ENCODE results near the gene SMIM24.

Gene SMIM24

DNA sequence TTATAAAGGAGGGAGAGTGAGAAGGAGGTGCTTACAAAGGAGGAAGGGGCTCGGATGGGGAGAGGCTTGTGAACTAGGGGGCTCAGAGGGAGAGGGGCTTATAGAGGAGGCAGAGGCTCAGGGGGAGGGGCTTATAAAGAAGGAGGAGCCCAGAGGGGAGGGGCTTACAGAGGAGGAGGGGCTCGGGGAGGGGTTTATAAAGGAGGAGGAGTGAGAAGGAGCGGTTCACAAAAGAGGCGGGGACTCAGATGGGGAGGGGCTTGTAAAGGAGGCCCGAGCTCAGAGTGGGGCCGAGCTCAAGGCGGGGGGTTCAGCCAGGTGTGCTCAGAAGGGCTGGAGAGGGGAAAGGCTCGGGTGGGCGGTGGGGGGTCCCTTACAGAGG is 500 bp downstream of the SMIM24 start:
- no peak overlapping the region for H3K27ac ChIP-seq
- TF ChIP-seq, protein P1, sequence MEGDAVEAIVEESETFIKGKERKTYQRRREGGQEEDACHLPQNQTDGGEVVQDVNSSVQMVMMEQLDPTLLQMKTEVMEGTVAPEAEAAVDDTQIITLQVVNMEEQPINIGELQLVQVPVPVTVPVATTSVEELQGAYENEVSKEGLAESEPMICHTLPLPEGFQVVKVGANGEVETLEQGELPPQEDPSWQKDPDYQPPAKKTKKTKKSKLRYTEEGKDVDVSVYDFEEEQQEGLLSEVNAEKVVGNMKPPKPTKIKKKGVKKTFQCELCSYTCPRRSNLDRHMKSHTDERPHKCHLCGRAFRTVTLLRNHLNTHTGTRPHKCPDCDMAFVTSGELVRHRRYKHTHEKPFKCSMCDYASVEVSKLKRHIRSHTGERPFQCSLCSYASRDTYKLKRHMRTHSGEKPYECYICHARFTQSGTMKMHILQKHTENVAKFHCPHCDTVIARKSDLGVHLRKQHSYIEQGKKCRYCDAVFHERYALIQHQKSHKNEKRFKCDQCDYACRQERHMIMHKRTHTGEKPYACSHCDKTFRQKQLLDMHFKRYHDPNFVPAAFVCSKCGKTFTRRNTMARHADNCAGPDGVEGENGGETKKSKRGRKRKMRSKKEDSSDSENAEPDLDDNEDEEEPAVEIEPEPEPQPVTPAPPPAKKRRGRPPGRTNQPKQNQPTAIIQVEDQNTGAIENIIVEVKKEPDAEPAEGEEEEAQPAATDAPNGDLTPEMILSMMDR (IDR thresholded peaks at IDR 0.05) = no peak
- TF ChIP-seq ZFX (IDR thresholded peaks at IDR 0.05; ENCODE audit: borderline replicate concordance) = no peak

DNA sequence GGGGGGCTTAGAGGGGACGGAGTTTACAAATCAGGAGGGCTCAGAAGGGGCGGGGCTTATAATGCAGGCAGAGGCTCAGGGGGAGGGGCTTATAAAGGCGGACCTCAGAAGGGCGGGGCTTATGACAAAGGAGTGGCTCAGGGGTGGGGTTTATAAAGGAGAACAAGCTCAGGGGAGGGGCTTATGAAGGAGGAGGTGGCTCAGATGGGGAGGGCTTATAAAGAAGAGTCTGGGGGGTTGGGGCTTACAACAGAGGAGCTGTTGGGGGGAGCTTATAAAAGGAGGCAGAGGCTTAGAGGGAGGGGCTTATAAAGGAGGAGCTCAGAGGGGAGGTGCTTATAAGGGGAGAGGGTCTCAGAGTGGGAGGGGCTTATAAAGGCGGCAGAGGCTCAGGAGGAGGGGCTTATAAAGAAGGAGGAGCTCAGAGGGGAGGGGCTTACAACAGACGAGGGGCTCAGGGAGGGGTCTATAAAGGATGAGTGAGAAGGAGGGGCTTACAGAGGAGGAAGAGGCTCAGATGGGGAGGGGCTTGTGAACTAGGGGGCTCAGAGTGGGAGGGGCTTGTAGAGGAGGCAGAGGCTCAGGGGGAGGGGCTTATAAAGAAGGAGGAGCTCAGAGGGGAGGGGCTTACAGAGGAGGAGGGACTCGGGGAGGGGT is 1.0 kb downstream of the SMIM24 start:
- no peak overlapping the region for H3K27ac ChIP-seq
- TF ChIP-seq ZFX (IDR thresholded peaks at IDR 0.05; ENCODE audit: borderline replicate concordance) = no peak
- TF ChIP-seq, protein P1 (IDR thresholded peaks at IDR 0.05) = no peak

DNA sequence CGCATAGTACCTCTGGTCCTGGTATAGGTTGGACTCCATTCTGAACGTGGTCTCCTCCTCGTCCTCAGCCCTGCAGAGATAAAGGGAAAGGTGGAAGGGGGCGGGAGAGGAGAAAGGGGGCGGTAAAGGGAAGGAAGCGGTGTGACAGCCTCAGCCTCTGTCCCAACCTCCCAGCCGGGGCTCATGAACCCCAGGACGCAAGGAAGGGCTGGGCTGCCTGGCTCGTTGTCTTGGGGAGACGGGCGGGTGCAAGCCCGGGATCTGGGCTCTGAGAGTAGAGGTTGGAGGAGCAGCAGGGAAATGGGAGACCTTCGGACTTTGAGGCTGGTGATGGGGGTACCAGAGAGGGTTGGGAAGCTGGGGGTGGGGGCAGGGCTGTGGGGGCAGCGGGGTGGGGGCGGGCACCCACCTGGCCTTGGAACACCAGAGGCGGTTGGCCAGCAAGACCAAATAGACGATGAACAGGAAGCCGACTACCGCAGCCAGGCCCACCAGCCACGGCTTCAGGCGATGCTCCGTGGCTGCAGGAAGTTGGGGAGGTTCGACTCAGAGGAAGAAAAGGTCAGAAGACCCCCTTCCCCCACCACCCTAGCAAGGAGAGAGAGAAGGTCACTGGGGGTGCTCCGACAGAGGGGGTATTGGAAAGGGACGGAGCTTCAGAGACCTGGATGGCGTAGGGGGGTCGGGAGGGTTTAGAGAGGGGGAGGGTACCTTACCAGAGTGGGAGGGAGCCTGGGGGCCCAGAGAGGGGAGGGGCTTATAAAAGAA is 1.7 kb downstream of the SMIM24 start:
- TF ChIP-seq, protein P1 (IDR thresholded peaks at IDR 0.05) = no peak
- TF ChIP-seq ZFX (IDR thresholded peaks at IDR 0.05; ENCODE audit: borderline replicate concordance) = no peak
- H3K27ac ChIP-seq = no peak overlapping the region

DNA sequence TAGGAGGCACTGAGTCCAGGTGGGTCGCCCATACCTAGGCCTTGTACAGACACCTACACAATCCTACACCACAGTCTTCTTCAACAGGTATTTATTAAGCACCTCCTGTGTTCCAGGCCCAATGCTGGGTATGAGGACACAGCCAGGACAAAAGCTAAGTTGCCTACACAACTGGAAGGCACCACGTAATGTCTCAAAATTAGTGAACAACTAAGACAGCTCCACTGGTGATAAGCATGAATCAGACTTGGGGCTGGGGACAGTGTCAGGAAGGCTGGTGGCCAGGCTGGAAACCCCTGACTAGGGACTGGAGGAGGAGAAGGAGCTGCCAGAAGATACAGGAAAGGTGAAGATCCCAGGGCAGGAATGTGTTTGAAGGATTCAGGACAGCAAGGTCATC is 2.4 kb downstream of the SMIM24 start:
- TF ChIP-seq, protein P1 (IDR thresholded peaks at IDR 0.05) = no peak
- TF ChIP-seq ZFX (IDR thresholded peaks at IDR 0.05; ENCODE audit: borderline replicate concordance) = no peak
- H3K27ac ChIP-seq = no peak overlapping the region

DNA sequence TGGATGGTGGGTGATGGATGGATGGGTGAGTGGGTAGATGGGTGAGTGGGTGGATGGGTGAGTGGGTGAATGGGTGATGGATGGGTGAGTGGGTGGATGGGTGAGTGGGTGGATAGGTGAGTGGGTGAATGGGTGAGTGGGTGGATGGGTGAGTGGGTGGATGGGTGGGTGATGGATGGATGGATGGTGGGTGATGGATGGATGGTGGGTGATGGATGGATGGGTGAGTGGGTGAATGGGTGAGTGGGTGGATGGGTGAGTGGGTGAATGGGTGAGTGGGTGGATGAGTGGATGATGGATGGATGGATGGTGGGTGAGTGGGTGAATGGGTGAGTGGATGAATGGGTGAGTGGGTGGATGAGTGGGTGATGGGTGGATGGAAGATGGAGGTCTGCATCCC is 2.8 kb downstream of the SMIM24 start:
- TF ChIP-seq, protein P1 (IDR thresholded peaks at IDR 0.05) = no peak
- TF ChIP-seq ZFX (IDR thresholded peaks at IDR 0.05; ENCODE audit: borderline replicate concordance) = no peak
- H3K27ac ChIP-seq = no peak overlapping the region

DNA sequence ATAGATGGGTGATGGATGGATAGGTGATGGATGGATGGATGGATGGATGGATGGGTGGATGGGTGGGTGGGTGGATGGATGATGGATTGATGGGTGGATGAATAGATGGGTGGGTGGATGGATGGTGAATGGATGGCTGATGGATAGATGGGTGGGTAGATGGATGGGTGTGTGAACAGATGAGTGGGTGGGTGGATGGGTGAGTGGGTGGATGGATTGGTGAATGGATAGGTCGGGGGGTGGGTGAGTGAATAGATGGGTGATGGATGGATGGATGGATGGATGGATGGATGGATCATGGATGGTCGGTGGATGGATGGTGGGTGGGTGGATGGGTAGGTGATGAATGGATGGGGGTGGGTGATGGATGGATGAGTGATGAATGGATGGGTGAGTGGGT is 3.5 kb downstream of the SMIM24 start:
- H3K27ac ChIP-seq = no peak overlapping the region
- TF ChIP-seq ZFX (IDR thresholded peaks at IDR 0.05; ENCODE audit: borderline replicate concordance) = no peak
- TF ChIP-seq, protein P1 (IDR thresholded peaks at IDR 0.05) = no peak

DNA sequence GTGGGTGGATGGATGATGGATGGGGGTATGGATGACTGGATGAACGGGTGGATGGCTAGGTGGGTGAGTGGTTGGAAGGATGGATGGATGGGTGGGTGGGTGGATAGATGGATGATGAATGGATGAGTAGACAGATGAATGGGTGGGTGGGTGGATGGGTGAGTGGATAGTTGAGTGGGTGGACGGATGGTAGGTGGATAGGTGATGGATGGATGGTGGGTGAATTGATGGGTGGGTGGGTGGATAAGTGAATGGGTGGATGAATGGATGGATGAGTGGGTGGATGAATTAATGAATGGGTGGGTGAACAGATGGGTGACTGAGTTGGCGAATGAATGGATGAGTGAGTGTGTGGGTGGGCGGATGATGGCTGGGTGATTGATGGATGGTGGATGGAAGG is 4.9 kb downstream of the SMIM24 start:
- TF ChIP-seq, protein P1 (IDR thresholded peaks at IDR 0.05) = no peak
- TF ChIP-seq ZFX (IDR thresholded peaks at IDR 0.05; ENCODE audit: borderline replicate concordance) = no peak
- H3K27ac ChIP-seq = no peak overlapping the region
